Keratinocyte (primary cell): Measurements from ENCODE around the gene HMGCR. TPM values are rescaled to one million over a fixed set of nuclear protein-coding genes. Genes with fewer than 3 reads are reported as not detected.

Experiments
- DNase-seq: peaks from one replicate; pipeline ENCODE4 v3.0.0-alpha.2; 2011; ENCODE audit warnings: low read depth, missing footprints, low spot score
- FAIRE-seq: peaks from 2 replicates; lab custom pipeline; 2011; peaks lifted over from hg19 to GRCh38; lab: Jason Lieb, UNC
- H2AFZ ChIP-seq: 2 replicates; pipeline ENCODE4 v1.6.0; 2012; ENCODE audit warnings: low read length, control low read depth, inconsistent platforms; ENCODE audit not compliant: control insufficient read depth
- H3K27ac ChIP-seq: 2 replicates; pipeline ENCODE4 v1.5.1; 2011; ENCODE audit warnings: low read length; ENCODE audit not compliant: control insufficient read depth, insufficient read depth
- H3K27me3 ChIP-seq: 3 replicates; pipeline ENCODE4 v1.6.0; 2011; ENCODE audit warnings: low read length; ENCODE audit not compliant: control insufficient read depth, insufficient read depth; ENCODE audit errors: extremely low read depth
- H3K36me3 ChIP-seq, 2 experiments: 2 replicates in 1 of 2; 3 replicates in 1 of 2; pipeline ENCODE4 v1.5.1; 2011; ENCODE audit warnings: low read length in 2 of 2, mild to moderate bottlenecking in 1 of 2; ENCODE audit not compliant: control insufficient read depth in 2 of 2, insufficient read depth in 2 of 2; ENCODE audit errors: extremely low read depth in 1 of 2
- H3K4me1 ChIP-seq: 3 replicates; pipeline ENCODE4 v1.5.1; 2011; ENCODE audit warnings: low read length; ENCODE audit not compliant: control insufficient read depth, insufficient read depth; ENCODE audit errors: extremely low read depth
- H3K4me2 ChIP-seq: 3 replicates; pipeline ENCODE4 v1.6.0; 2011; ENCODE audit warnings: low read depth, low read length; ENCODE audit not compliant: control insufficient read depth, insufficient read depth; ENCODE audit errors: extremely low read depth
- H3K4me3 ChIP-seq, 3 experiments: fragments of 200-600 bp in 1 of 3; sonication (generic) in 1 of 3; 2 replicates in 2 of 3; 3 replicates in 1 of 3; pipeline ENCODE4 v1.5.1; 2011 to 2016; ENCODE audit warnings: low read length in 3 of 3, mild to moderate bottlenecking in 3 of 3, control low read depth in 2 of 3, inconsistent platforms in 1 of 3, low read depth in 1 of 3, mixed read lengths in 1 of 3, mixed run types in 1 of 3, moderate library complexity in 1 of 3; ENCODE audit not compliant: control insufficient read depth in 2 of 3, insufficient read depth in 2 of 3; ENCODE audit errors: extremely low read depth in 1 of 3
- H3K79me2 ChIP-seq: 2 replicates; pipeline ENCODE4 v1.6.0; 2012; ENCODE audit warnings: low read length; ENCODE audit not compliant: control insufficient read depth, insufficient read depth
- H3K9ac ChIP-seq: 3 replicates; pipeline ENCODE4 v1.6.0; 2011; ENCODE audit warnings: low read length; ENCODE audit not compliant: control insufficient read depth, insufficient read depth; ENCODE audit errors: extremely low read depth
- H3K9me1 ChIP-seq: 3 replicates; pipeline ENCODE4 v1.6.0; 2011; ENCODE audit warnings: low read length; ENCODE audit not compliant: control insufficient read depth, insufficient read depth; ENCODE audit errors: extremely low read depth
- H3K9me3 ChIP-seq: 2 replicates; pipeline ENCODE4 v1.5.1; 2012; ENCODE audit warnings: low read depth, low read length; ENCODE audit not compliant: control insufficient read depth
- H4K20me1 ChIP-seq: 3 replicates; pipeline ENCODE4 v1.6.0; 2011; ENCODE audit warnings: low read length; ENCODE audit not compliant: control insufficient read depth, insufficient read depth; ENCODE audit errors: extremely low read depth
- EZH2 ChIP-seq: IDR thresholded peaks from one replicate; pipeline ENCODE4 v1.6.1; 2012; ENCODE audit warnings: inconsistent platforms, mild to moderate bottlenecking, low read length, moderate library complexity
- dilution Hi-C: fragments of 300-500 bp; cut with MboI; formaldehyde crosslinking; loops from one replicate; pipeline ENCODE4 v1.7.0; 2020; ENCODE audit warnings: low sequenced_read_pairs; ENCODE audit not compliant: extremely low pct_ligation_motif_present
- polyA plus RNA-seq, 5 experiments: library from polyadenylated mRNA; depleted of rRNA in 3 of 5; stranded (reverse) in 3 of 5; stranded (forward) in 1 of 5; unstranded in 1 of 5; fragments of >200 nt; gene quantifications; 1 replicate in 1 of 5; 2 replicates in 3 of 5; 3 replicates in 1 of 5; pipeline versions ENCODE4 v1.2.1 to v1.2.3, GENCODE V29; 2011 to 2012; ENCODE audit warnings: missing spikeins in 2 of 5, low read depth in 1 of 5, low replicate concordance in 1 of 5
- TF ChIP-seq, protein P1 (sequence below), 3 experiments: IDR thresholded peaks in 1 of 3; conservative IDR thresholded peaks in 1 of 3; optimal IDR thresholded peaks in 1 of 3; 2 replicates in 2 of 3; 3 replicates in 1 of 3; pipeline versions ENCODE3 to v1.5.1; 2011; ENCODE audit warnings: low read length in 3 of 3, mild to moderate bottlenecking in 3 of 3, moderate library complexity in 2 of 3, control low read depth in 1 of 3, inconsistent platforms in 1 of 3; ENCODE audit not compliant: insufficient read depth in 2 of 3; ENCODE audit errors: extremely low read depth in 1 of 3

The HMGCR gene
- polyA plus RNA-seq, 1 donor (not counting 4 experiments of a cell fraction or from before 2014, with no cell fraction given), result 181 TPM

DNA sequence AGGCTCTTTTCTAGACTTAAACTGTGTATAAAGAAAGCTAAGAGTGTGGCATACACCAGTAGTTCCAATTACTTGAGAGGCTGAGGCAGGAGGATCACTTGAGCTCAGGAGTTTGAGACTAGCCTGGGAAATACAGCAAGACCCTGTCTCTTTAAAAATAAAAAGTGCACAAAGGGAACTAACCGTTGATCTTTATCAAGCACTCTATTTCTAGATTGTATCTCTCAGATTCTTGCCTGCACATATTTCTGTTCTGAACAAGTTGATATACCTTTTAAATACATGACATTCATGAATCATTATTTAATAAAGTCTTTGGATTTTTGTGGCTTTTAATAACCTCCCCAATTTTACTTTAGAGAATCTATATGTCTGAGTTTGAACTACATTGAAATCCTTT, 47.2 kb downstream of the HMGCR start:
- Histone ChIP-seq H3K27ac (no peak overlapping the region), H3K27me3 (no peaks in the 10 kb centered on the region), H3K4me1 (no peaks in the 10 kb centered on the region), H3K9ac (no peak overlapping the region), H3K36me3 (peaks cover 4 to 10% of the 10 kb centered on the region in 2 experiments), H3K4me2 (no peak overlapping the region), H3K9me1 (no peaks in the 10 kb centered on the region), H3K9me3 (no peaks in the 10 kb centered on the region), H3K4me3 (no peak overlapping the region), H3K79me2 (no peaks in the 10 kb centered on the region), H4K20me1 (no peaks in the 10 kb centered on the region), H2AFZ (no peak overlapping the region)
- DNase-seq, result no peak
- dilution Hi-C loops, result no loop called here
- no peak for FAIRE-seq
- no peak for TF ChIP-seq EZH2
- TF ChIP-seq, protein P1, sequence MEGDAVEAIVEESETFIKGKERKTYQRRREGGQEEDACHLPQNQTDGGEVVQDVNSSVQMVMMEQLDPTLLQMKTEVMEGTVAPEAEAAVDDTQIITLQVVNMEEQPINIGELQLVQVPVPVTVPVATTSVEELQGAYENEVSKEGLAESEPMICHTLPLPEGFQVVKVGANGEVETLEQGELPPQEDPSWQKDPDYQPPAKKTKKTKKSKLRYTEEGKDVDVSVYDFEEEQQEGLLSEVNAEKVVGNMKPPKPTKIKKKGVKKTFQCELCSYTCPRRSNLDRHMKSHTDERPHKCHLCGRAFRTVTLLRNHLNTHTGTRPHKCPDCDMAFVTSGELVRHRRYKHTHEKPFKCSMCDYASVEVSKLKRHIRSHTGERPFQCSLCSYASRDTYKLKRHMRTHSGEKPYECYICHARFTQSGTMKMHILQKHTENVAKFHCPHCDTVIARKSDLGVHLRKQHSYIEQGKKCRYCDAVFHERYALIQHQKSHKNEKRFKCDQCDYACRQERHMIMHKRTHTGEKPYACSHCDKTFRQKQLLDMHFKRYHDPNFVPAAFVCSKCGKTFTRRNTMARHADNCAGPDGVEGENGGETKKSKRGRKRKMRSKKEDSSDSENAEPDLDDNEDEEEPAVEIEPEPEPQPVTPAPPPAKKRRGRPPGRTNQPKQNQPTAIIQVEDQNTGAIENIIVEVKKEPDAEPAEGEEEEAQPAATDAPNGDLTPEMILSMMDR (optimal IDR thresholded peaks at IDR 0.05 in 1 of 3, IDR thresholded peaks at IDR 0.05 in 1 of 3, conservative IDR thresholded peaks at IDR 0.05 in 1 of 3; ENCODE audit: extremely low read depth in 1 of 3, insufficient read depth in 2 of 3, low read length in 3 of 3), result no peak

DNA sequence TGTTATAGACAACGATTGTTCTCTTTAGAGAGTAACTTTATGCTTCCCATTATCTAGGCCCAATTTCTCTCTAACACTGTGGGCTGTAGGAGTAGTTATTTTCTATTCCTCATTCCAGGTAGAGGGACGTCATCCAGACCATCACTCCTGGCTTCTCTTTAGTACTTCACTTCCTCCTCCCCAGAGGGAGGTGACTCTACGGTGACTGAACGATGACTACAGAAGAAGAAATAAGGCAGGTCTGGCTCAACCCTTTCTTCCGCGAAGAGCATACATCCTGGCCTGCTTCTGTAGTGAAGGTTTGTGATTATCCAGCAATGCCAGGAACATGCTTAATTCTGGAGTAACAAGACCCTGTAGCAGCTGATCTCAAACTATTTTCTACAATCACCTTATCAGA, 50.8 kb downstream of the HMGCR start:
- no peaks in the 10 kb centered on the region for H3K4me1 ChIP-seq
- H2AFZ ChIP-seq, result no peak overlapping the region
- H3K4me3 ChIP-seq, result no peak overlapping the region
- H3K9me3 ChIP-seq, result no peaks in the 10 kb centered on the region
- peaks cover 4% of the 10 kb centered on the region in 2 experiments for H3K36me3 ChIP-seq
- H3K9ac ChIP-seq, result no peak overlapping the region
- no peak for DNase-seq
- FAIRE-seq, result no peak
- dilution Hi-C loops, result no loop called here
- TF ChIP-seq, protein P1 (optimal IDR thresholded peaks at IDR 0.05 in 1 of 3, IDR thresholded peaks at IDR 0.05 in 1 of 3, conservative IDR thresholded peaks at IDR 0.05 in 1 of 3; ENCODE audit: extremely low read depth in 1 of 3, insufficient read depth in 2 of 3, low read length in 3 of 3), result no peak
- TF ChIP-seq EZH2, result no peak
- H3K4me2 ChIP-seq, result no peak overlapping the region
- H3K79me2 ChIP-seq, result no peaks in the 10 kb centered on the region
- H3K27me3 ChIP-seq, result no peaks in the 10 kb centered on the region
- no peak overlapping the region for H3K27ac ChIP-seq
- no peaks in the 10 kb centered on the region for H3K9me1 ChIP-seq
- H4K20me1 ChIP-seq, result no peaks in the 10 kb centered on the region
